Psoas muscle (tissue), 8 donors: ENCODE data around the gene AKAP8L. TPM values are rescaled to one million over a fixed set of nuclear protein-coding genes. Genes with fewer than 3 reads are reported as not detected.
A peak's percentile ranks its signal among the peaks of the same experiment; 100 is the strongest.

Experiments used
- ATAC-seq, 4 donors: fragments of 200-7000 bp; cut with Tn5 transposase; one replicate each; pipeline ENCODE4 v1.9.1; 2020; ENCODE audit warnings: moderate library complexity in 3 of 4, mild to moderate bottlenecking in 2 of 4
- DNase-seq, 2 donors: peaks; one replicate each; pipeline ENCODE4 v3.0.0-alpha.2; 2020
- H3K27ac ChIP-seq: fragments of 200-600 bp; one replicate; pipeline ENCODE4 v1.8.0; 2022
- H3K27me3 ChIP-seq, 3 donors: fragments of 200-600 bp in 1 of 3; one replicate each; pipeline versions ENCODE4 v1.6.1 to v1.8.0; 2013 to 2022; ENCODE audit warnings: low read length in 2 of 3, mild to moderate bottlenecking in 2 of 3, moderate library complexity in 1 of 3; ENCODE audit not compliant: insufficient read depth in 3 of 3
- H3K36me3 ChIP-seq, 2 donors: fragments of 200-600 bp in 1 of 2; one replicate each; pipeline versions ENCODE4 v1.6.1 to v1.8.0; 2013 to 2022; ENCODE audit warnings: low read depth in 1 of 2, mild to moderate bottlenecking in 1 of 2, moderate library complexity in 1 of 2; ENCODE audit not compliant: insufficient read depth in 1 of 2
- H3K4me1 ChIP-seq: fragments of 200-600 bp; one replicate; pipeline ENCODE4 v1.8.0; 2022
- H3K4me3 ChIP-seq: fragments of 200-600 bp; one replicate; pipeline ENCODE4 v1.8.0; 2022; ENCODE audit warnings: mild to moderate bottlenecking
- H3K9me3 ChIP-seq: fragments of 200-600 bp; one replicate; pipeline ENCODE4 v1.8.0; 2022
- WGBS, 3 donors: extraction: QIAGEN DNeasy Blood & Tissue Kit; methylation state at CpG; one replicate each; pipeline versions ENCODE4 v1.1.6 to v1.1.7; 2013; 5-methylcytosine and 5-hydroxymethylcytosine counted together
- intact Hi-C, 2 donors: fragments of 100-400 bp; cut with DNase I; formaldehyde crosslinking; loops; one replicate each; pipeline versions ENCODE4 v1.11.0 to v1.14.2; 2022
- polyA plus RNA-seq, 3 donors: library from polyadenylated mRNA; stranded (reverse); fragments of 200-250 nt; gene quantifications; one replicate each; pipeline ENCODE4 v1.2.3, GENCODE V29; 2013
- total RNA-seq, 4 donors: library from RNA; stranded (reverse); fragmentation: NEBNext Ultra II Directional in 2 of 4; extraction: Animal tissue kit (Norgen Biotek cat#: 25700) in 2 of 4; gene quantifications; one replicate each; pipeline versions ENCODE4 v1.2.1 to v1.2.4, GENCODE V29; 2021 to 2023
- TF ChIP-seq, protein P1 (sequence below): fragments of 200-600 bp; IDR thresholded peaks from one replicate; pipeline ENCODE4 v1.8.0; 2022; ENCODE audit warnings: antibody characterized with exemption
- donor health status: healthy with polysubstance abuse.
- donor health status: DM: no; HTN: no; CAD: no; lungs with moderate emphysema.
- donor health status: Bipolar disorder and iron deficiency.
- donor health status: healthy.
- donor health status: DM: yes; HTN: yes; CAD: no.
- donor health status: DM: no; HTN: no; CAD: no.
- donor health status: DM: no; HTN: no; CAD: no.
- donor health status: DM: yes; HTN: yes; CAD: no.

AKAP8L gene
- total and polyA plus RNA-seq, 7 donors: 34.6 to 72.9 (median 51.1) TPM

DNA sequence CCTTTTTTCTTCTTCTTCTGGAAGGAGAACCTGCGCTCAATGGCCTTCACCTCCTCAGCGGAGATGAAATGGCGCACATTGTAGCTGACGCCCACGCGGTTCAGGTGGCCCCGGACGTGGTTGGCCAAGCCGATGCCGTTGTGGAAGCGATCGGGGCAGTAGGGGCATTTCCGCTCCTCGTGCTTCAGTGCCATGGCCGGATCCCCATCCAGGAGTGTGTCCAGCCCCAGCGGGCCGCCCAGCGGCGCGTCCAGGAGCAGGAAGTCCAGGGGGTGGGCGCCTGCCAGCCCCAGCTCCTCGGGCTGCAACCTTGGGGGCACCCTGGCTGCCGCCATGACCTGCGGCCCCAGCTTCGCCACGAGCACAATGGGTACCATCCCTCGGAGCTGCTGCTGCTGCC is 19.8 kb upstream of the AKAP8L start:
- H3K27me3 ChIP-seq: no peaks in the 10 kb centered on the region
- no peak overlapping the region for H3K27ac ChIP-seq
- TF ChIP-seq, protein P1, sequence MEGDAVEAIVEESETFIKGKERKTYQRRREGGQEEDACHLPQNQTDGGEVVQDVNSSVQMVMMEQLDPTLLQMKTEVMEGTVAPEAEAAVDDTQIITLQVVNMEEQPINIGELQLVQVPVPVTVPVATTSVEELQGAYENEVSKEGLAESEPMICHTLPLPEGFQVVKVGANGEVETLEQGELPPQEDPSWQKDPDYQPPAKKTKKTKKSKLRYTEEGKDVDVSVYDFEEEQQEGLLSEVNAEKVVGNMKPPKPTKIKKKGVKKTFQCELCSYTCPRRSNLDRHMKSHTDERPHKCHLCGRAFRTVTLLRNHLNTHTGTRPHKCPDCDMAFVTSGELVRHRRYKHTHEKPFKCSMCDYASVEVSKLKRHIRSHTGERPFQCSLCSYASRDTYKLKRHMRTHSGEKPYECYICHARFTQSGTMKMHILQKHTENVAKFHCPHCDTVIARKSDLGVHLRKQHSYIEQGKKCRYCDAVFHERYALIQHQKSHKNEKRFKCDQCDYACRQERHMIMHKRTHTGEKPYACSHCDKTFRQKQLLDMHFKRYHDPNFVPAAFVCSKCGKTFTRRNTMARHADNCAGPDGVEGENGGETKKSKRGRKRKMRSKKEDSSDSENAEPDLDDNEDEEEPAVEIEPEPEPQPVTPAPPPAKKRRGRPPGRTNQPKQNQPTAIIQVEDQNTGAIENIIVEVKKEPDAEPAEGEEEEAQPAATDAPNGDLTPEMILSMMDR: no peak
- no peaks in the 10 kb centered on the region for H3K9me3 ChIP-seq
- H3K4me3 ChIP-seq: no peak overlapping the region
- WGBS, 3 donors: 85 to 94% (median 87%) methylated on average over 27 of the region's 27 CpGs
- intact Hi-C loops: loop anchor here in 1 of 2 donors (10.0 kb wide), 1 partner anchor 184 kb away; no protein-coding TSS in a partner anchor
- DNase-seq (peak in 1 of 2 donors; percentile 45), ATAC-seq (no peak)
- peaks cover 13% of the 10 kb centered on the region for H3K4me1 ChIP-seq
- H3K36me3 ChIP-seq: no peaks in the 10 kb centered on the region

DNA sequence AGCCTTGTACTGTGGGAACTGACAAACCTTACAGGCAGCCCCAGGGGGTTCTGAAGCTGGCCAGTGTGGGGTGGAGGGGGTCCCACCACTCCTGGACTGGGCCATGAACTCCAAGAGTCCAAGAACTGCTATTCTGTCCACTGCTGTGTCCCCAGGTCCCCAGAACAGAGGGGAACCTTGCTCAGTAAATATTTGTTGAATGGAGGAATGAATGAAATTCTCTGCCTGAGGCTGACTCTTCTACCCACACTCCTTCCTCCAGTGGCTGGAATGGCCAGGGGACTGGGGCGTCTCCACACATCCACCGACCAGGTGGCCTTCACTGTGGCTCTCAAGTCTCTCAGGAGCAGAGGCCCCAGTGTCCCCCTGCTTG is 19.3 kb upstream of the AKAP8L start:
- no peak for DNase-seq
- H3K9me3 ChIP-seq: no peaks in the 10 kb centered on the region
- no peak overlapping the region for H3K27ac ChIP-seq
- intact Hi-C loops: loop anchor here in 1 of 2 donors (10.0 kb wide), 1 partner anchor 183 kb away; no protein-coding TSS in a partner anchor
- H3K4me1 ChIP-seq: peaks cover 13% of the 10 kb centered on the region
- H3K27me3 ChIP-seq: no peaks in the 10 kb centered on the region
- no peaks in the 10 kb centered on the region for H3K36me3 ChIP-seq
- 85 to 92% (median 86%) methylated on average over 2 of the region's 2 CpGs for WGBS, 3 donors
- no peak overlapping the region for H3K4me3 ChIP-seq
- TF ChIP-seq, protein P1: no peak
- ATAC-seq: no peak

DNA sequence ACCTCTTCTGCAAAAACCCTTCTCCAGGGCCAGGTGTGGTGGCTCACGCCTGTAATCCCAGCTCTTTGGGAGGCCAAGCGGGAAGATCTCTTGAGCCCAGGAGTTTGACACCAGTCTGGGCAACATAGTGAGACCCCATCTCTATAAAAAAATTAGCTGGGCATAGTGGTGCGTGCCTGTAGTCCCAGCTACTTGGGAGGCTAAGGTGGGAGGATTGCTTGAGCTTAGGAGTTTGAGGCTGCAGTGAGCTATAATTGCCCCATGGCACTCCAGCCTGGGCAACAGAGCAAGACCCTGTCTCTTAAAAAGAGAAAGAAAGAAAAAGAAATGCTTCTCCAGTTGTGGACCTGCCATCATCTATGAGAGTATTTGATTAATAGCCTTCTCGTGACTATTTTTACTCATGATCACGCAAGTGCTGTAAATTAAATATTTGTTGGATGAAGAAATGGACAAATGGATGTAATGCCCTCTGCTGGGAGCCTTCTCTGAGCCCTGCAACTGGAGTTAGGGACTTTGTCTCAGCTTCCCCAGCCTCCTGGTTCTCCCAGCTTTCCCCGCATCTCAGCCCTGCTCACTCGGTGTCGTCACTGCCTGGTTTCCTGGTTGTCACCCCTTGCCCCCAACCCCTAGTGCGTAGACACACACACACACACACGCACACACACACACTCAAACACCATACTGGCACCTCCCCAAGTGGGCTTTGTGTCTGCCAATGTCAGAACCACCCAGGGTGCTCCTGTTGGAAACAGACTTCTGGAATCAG is 18.8 kb upstream of the AKAP8L start:
- no peak overlapping the region for H3K27ac ChIP-seq
- WGBS, 3 donors: 69 to 78% (median 71%) methylated on average over 10 of the region's 10 CpGs

DNA sequence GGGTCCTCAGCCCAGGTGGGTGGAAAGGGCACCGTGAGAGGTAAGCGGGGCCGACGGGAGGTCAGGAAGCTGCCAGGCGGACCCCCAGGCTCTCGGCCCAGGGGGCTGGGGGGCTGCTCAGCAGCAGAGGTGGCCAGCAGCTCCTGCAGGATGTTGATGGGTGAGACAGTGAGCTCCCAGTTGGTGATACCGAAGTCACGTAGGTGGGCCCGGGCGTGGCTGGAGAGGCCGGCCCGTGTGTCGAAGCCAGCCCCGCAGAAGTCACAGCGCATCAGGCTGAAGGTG is 18.0 kb upstream of the AKAP8L start:
- Histone ChIP-seq H3K9me3 (no peaks in the 10 kb centered on the region), H3K4me1 (peaks cover 13% of the 10 kb centered on the region), H3K36me3 (no peaks in the 10 kb centered on the region), H3K27me3 (no peaks in the 10 kb centered on the region), H3K4me3 (no peak overlapping the region), H3K27ac (no peak overlapping the region)
- 86 to 90% (median 90%) methylated on average over 15 of the region's 15 CpGs for WGBS, 3 donors
- TF ChIP-seq, protein P1: no peak
- ATAC-seq (no peak), DNase-seq (peak in 1 of 2 donors; percentile 34)
- intact Hi-C loops: loop anchor here in 1 of 2 donors (10.0 kb wide), 1 partner anchor 182 kb away; no protein-coding TSS in a partner anchor

More for the DNA sequence above, 18.8 kb upstream of the AKAP8L start:
- H3K4me3 ChIP-seq: no peak overlapping the region
- peaks cover 13% of the 10 kb centered on the region for H3K4me1 ChIP-seq
- no peaks in the 10 kb centered on the region for H3K9me3 ChIP-seq
- peak in 3 of 4 donors; percentile 22 to 51 (median 36) for ATAC-seq
- no peaks in the 10 kb centered on the region for H3K36me3 ChIP-seq
- intact Hi-C loops: loop anchor here in 1 of 2 donors (10.0 kb wide), 1 partner anchor 183 kb away; no protein-coding TSS in a partner anchor
- TF ChIP-seq, protein P1: peak; percentile 21
- H3K27me3 ChIP-seq: no peaks in the 10 kb centered on the region
- peak in 1 of 2 donors; percentile 41 for DNase-seq
